Tibial nerve (tissue), 4 donors: Measurements from ENCODE around the gene RSPH9. TPM values are rescaled to one million over a fixed set of nuclear protein-coding genes. Genes with fewer than 3 reads are reported as not detected.
A peak's percentile ranks its signal among the peaks of the same experiment; 100 is the strongest.

Source experiments
- DNase-seq, 2 donors: peaks; one replicate each; pipeline ENCODE4 v3.0.0-alpha.2; 2019; ENCODE audit warnings: low spot score in 2 of 2
- H3K27ac ChIP-seq, 4 donors: fragments of 200-600 bp; sonication (generic) in 3 of 4; one replicate each; pipeline ENCODE4 v1.5.1; 2017 to 2019; ENCODE audit warnings: mild to moderate bottlenecking in 1 of 4
- H3K27me3 ChIP-seq, 2 donors: fragments of 200-600 bp; sonication (generic) in 1 of 2; one replicate each; pipeline versions ENCODE4 v1.5.1 to v1.6.0; 2017 to 2019
- H3K36me3 ChIP-seq, 3 donors: fragments of 200-600 bp; sonication (generic); one replicate each; pipeline ENCODE4 v1.5.1; 2018 to 2019
- H3K4me1 ChIP-seq, 4 donors: fragments of 200-600 bp; sonication (generic) in 3 of 4; one replicate each; pipeline ENCODE4 v1.5.1; 2017 to 2019
- H3K4me3 ChIP-seq, 4 donors: fragments of 200-600 bp; sonication (generic) in 3 of 4; one replicate each; pipeline ENCODE4 v1.5.1; 2017 to 2019; ENCODE audit warnings: mild to moderate bottlenecking in 1 of 4, moderate library complexity in 1 of 4
- H3K9me3 ChIP-seq, 4 donors: fragments of 200-600 bp; sonication (generic) in 3 of 4; one replicate each; pipeline ENCODE4 v1.5.1; 2017 to 2019
- CTCF ChIP-seq, 5 experiments: fragments of 200-600 bp in 3 of 5; fragments of 450-650 bp in 2 of 5; sonication (generic) in 3 of 5; IDR thresholded peaks; one replicate each; pipeline ENCODE4 v1.5.1; 2016 to 2019; ENCODE audit warnings: antibody characterized with exemption in 5 of 5, mild to moderate bottlenecking in 3 of 5, moderate library complexity in 2 of 5
- EP300 ChIP-seq, 2 donors: sonication (generic); formaldehyde crosslinking; IDR thresholded peaks; one replicate each; pipeline ENCODE4 v1.6.1; 2017; ENCODE audit warnings: antibody characterized with exemption in 2 of 2, mild to moderate bottlenecking in 1 of 2
- POLR2A ChIP-seq, 2 donors: fragments of 450-650 bp; IDR thresholded peaks; one replicate each; pipeline ENCODE4 v1.6.1; 2017; ENCODE audit warnings: antibody characterized with exemption in 2 of 2, mild to moderate bottlenecking in 2 of 2, moderate library complexity in 2 of 2
- WGBS, 2 donors: methylation state at CpG; one replicate each; pipeline ENCODE4 v1.1.5; 2018; 5-methylcytosine and 5-hydroxymethylcytosine counted together
- total RNA-seq, 4 donors: library from RNA; depleted of rRNA; stranded (reverse); fragments of >200 nt; gene quantifications; one replicate each; pipeline ENCODE4 v1.1.0, GENCODE V29; 2016

The RSPH9 gene
- total RNA-seq, 4 donors from 2014 or later: 0.30 to 0.66 (median 0.63) TPM; not detected in 1

GRCh38 chr6:43671011-43671800 is 26.4 kb downstream of the RSPH9 start:
- WGBS, 2 donors: 91% methylated on average over 8 of the region's 8 CpGs
- H3K9me3 ChIP-seq: no peaks in the 10 kb centered on the region
- peaks cover 4 to 59% (median 19%) of the 10 kb centered on the region in 3 donors for H3K36me3 ChIP-seq
- no peak overlapping the region for H3K4me3 ChIP-seq
- peaks cover 0 to 56% (median 24%) of the 10 kb centered on the region in 4 donors for H3K4me1 ChIP-seq
- peak overlapping the region in 1 of 4 donors; percentile 70 for H3K27ac ChIP-seq
- H3K27me3 ChIP-seq: no peaks in the 10 kb centered on the region
- no peak for DNase-seq
- TF ChIP-seq EP300 (IDR thresholded peaks at IDR 0.05) (no peak), POLR2A (IDR thresholded peaks at IDR 0.05) (no peak), CTCF (IDR thresholded peaks at IDR 0.05) (no peak)

GRCh38 chr6:43671801-43672690 is 27.2 kb downstream of the RSPH9 start:
- Histone ChIP-seq H3K4me1 (peaks cover 0 to 55% (median 24%) of the 10 kb centered on the region in 4 donors), H3K4me3 (no peak overlapping the region), H3K27me3 (no peaks in the 10 kb centered on the region), H3K9me3 (no peaks in the 10 kb centered on the region), H3K27ac (peak overlapping the region in 2 of 4 donors; percentile 42 to 47), H3K36me3 (peaks cover 4 to 68% (median 19%) of the 10 kb centered on the region in 3 donors)
- WGBS, 2 donors: 77 to 81% methylated on average over 8 to 16 of the region's 16 CpGs
- TF ChIP-seq EP300 (IDR thresholded peaks at IDR 0.05): no peak
- TF ChIP-seq CTCF (IDR thresholded peaks at IDR 0.05): no peak
- TF ChIP-seq POLR2A (IDR thresholded peaks at IDR 0.05): no peak
- DNase-seq: no peak

- Histone ChIP-seq H3K36me3 (peaks cover 4 to 83% (median 25%) of the 10 kb centered on the region in 3 donors), H3K27me3 (no peaks in the 10 kb centered on the region), H3K4me1 (peaks cover 0 to 40% (median 13%) of the 10 kb centered on the region in 4 donors), H3K9me3 (no peaks in the 10 kb centered on the region), H3K27ac (peak overlapping the region in 1 of 4 donors; percentile 8), H3K4me3 (no peak overlapping the region)
- TF ChIP-seq EP300 (IDR thresholded peaks at IDR 0.05) (no peak), POLR2A (IDR thresholded peaks at IDR 0.05) (no peak), CTCF (IDR thresholded peaks at IDR 0.05) (no peak)
- WGBS, 2 donors: 82 to 86% methylated on average over 14 to 15 of the region's 15 CpGs
- no peak for DNase-seq
These were observed 28.7 kb downstream of the RSPH9 start for GRCh38 chr6:43673444-43674084.

GRCh38 chr6:43674291-43674690 is 29.5 kb downstream of the RSPH9 start:
- DNase-seq: no peak
- 95% methylated on average over 2 of the region's 2 CpGs for WGBS, 2 donors
- no peak for TF ChIP-seq POLR2A (IDR thresholded peaks at IDR 0.05)
- TF ChIP-seq EP300 (IDR thresholded peaks at IDR 0.05): no peak
- no peak for TF ChIP-seq CTCF (IDR thresholded peaks at IDR 0.05)
- no peaks in the 10 kb centered on the region for H3K9me3 ChIP-seq
- peaks cover 0 to 32% (median 6%) of the 10 kb centered on the region in 4 donors for H3K4me1 ChIP-seq
- no peak overlapping the region for H3K27ac ChIP-seq
- H3K36me3 ChIP-seq: peaks cover 4 to 90% (median 25%) of the 10 kb centered on the region in 3 donors
- H3K27me3 ChIP-seq: no peaks in the 10 kb centered on the region
- H3K4me3 ChIP-seq: no peak overlapping the region
